Measurements from ENCODE around the gene CHRNA3.

CHRNA3 gene

DNA sequence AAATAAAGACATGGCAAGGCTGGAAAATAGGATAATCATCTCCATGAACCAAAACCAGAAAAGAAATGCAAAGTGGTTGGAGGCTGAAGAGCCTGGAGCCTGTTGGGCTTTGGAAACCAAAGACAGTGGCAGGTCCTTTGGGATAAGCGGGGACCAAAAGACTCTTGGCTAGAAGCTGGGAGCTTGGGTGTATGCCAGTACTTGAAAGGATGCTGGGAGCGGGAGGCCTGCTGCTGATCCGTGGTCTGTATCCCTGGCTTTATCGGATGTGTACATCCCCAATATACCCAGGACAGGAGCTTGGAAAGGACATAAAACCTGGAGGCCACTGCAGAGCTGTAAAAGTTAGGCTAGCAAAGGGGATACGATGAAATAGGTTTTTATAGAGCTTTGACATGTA is 21.5 kb upstream of the CHRNA3 start:
- FAIRE-seq = no peak
- TF ChIP-seq, protein P1, sequence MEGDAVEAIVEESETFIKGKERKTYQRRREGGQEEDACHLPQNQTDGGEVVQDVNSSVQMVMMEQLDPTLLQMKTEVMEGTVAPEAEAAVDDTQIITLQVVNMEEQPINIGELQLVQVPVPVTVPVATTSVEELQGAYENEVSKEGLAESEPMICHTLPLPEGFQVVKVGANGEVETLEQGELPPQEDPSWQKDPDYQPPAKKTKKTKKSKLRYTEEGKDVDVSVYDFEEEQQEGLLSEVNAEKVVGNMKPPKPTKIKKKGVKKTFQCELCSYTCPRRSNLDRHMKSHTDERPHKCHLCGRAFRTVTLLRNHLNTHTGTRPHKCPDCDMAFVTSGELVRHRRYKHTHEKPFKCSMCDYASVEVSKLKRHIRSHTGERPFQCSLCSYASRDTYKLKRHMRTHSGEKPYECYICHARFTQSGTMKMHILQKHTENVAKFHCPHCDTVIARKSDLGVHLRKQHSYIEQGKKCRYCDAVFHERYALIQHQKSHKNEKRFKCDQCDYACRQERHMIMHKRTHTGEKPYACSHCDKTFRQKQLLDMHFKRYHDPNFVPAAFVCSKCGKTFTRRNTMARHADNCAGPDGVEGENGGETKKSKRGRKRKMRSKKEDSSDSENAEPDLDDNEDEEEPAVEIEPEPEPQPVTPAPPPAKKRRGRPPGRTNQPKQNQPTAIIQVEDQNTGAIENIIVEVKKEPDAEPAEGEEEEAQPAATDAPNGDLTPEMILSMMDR (IDR thresholded peaks at IDR 0.05; ENCODE audit: insufficient read depth, missing control alignments) = no peak
- DNase-seq (ENCODE audit: insufficient read length, low spot score) = no peak

GRCh38 chr15:78641749-78642275 is 21.0 kb upstream of the CHRNA3 start:
- FAIRE-seq (no peak), DNase-seq (ENCODE audit: insufficient read length, low spot score) (no peak)
- TF ChIP-seq, protein P1 (IDR thresholded peaks at IDR 0.05; ENCODE audit: insufficient read depth, missing control alignments) = no peak

- FAIRE-seq = no peak
- DNase-seq (ENCODE audit: insufficient read length, low spot score) = no peak
- TF ChIP-seq, protein P1 (IDR thresholded peaks at IDR 0.05; ENCODE audit: insufficient read depth, missing control alignments) = no peak
These were observed 20.4 kb upstream of the CHRNA3 start, which contains the start of gene CHRNB4 for GRCh38 chr15:78641102-78641748. Gene CHRNB4 (minus strand): TSS chr15:78641210. CDS start chr15:78641133, 77 bp downstream.

DNA sequence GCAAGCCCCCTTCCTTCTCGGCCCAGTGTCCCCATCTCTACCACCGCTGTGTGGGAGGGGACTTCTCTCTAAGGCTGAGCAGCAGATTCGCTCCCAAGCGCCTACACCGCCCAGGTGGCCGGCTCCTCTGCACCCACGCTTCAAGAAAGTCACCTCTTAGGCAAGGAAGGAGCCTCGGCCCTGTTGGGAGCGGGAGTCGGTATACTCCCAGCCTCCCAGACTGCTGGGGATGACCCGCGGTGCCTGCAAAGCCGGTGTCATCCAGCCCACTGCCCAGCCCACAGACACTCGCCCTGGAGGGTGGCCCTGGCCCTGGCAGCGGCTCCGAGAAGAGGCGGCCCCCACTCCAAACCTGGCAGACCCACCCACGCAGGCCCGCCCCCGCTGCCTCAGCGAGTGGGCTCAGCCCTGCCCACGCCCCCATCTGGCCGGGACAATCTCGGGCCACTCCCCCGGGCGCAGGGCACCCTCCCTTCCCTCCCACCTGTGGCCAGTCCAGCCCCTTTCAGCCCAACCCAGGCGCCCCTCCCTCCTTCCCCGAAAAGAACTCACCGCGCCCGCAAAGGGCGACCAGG is 19.8 kb upstream of the CHRNA3 start:
- FAIRE-seq (no peak), DNase-seq (ENCODE audit: insufficient read length, low spot score) (no peak)
- TF ChIP-seq, protein P1 (IDR thresholded peaks at IDR 0.05; ENCODE audit: insufficient read depth, missing control alignments) = no peak

GRCh38 chr15:78638658-78639314 is 18.0 kb upstream of the CHRNA3 start:
- no peak for FAIRE-seq

DNA sequence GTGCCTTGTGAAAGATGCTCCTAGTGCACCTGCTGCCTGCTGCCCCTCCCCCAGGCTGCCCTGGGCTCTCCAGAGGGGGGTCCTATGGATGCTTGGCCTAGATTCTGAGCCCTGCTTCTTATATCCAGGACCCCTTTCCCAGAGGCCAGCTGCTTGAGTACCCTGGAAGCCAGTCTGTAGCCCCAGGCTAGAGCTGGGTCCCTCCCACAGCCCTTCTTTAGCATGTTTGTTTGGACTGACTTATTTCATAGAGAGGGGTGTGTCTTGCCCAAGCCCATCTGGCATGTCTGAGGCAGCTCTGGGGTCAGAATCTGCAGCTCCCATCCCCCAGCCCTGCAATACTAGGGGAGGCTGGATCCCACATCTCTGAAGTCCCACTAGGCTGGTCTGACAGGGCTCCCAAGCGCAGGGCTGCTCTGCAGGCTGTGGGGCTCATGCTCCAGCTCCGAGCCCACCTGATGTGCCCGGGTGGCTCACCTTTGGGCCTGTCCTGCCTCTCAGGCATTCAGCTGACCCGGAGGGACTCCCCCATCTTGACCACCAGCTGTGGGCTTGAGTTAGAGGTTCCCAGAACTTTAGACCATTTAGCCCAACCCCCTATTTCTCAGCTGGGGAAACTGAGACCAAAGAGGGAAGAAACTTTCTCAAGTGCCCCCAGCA is 17.1 kb upstream of the CHRNA3 start:
- FAIRE-seq = no peak
- no peak for DNase-seq (ENCODE audit: insufficient read length, low spot score)
- TF ChIP-seq, protein P1 (IDR thresholded peaks at IDR 0.05; ENCODE audit: insufficient read depth, missing control alignments) = no peak

More at GRCh38 chr15:78638658-78639314, 18.0 kb upstream of the CHRNA3 start:
- peak; percentile 78 for DNase-seq (ENCODE audit: insufficient read length, low spot score)
- TF ChIP-seq, protein P1 (IDR thresholded peaks at IDR 0.05; ENCODE audit: insufficient read depth, missing control alignments) = peak; percentile 78
